GM12874 (cell line): Measurements from ENCODE around the gene NKX2-2.

Source experiments
- TF ChIP-seq, protein P1 (sequence below): IDR thresholded peaks from 2 replicates; pipeline ENCODE4 v1.5.1; 2011; ENCODE audit warnings: low read depth, mild to moderate bottlenecking, control low read depth, low read length, moderate library complexity; ENCODE audit not compliant: insufficient read depth

The NKX2-2 gene

GRCh38 chr20:21554376-21554890 lies 40.6 kb upstream of the NKX2-2 start:
- TF ChIP-seq, protein P1, sequence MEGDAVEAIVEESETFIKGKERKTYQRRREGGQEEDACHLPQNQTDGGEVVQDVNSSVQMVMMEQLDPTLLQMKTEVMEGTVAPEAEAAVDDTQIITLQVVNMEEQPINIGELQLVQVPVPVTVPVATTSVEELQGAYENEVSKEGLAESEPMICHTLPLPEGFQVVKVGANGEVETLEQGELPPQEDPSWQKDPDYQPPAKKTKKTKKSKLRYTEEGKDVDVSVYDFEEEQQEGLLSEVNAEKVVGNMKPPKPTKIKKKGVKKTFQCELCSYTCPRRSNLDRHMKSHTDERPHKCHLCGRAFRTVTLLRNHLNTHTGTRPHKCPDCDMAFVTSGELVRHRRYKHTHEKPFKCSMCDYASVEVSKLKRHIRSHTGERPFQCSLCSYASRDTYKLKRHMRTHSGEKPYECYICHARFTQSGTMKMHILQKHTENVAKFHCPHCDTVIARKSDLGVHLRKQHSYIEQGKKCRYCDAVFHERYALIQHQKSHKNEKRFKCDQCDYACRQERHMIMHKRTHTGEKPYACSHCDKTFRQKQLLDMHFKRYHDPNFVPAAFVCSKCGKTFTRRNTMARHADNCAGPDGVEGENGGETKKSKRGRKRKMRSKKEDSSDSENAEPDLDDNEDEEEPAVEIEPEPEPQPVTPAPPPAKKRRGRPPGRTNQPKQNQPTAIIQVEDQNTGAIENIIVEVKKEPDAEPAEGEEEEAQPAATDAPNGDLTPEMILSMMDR, result no peak

DNA sequence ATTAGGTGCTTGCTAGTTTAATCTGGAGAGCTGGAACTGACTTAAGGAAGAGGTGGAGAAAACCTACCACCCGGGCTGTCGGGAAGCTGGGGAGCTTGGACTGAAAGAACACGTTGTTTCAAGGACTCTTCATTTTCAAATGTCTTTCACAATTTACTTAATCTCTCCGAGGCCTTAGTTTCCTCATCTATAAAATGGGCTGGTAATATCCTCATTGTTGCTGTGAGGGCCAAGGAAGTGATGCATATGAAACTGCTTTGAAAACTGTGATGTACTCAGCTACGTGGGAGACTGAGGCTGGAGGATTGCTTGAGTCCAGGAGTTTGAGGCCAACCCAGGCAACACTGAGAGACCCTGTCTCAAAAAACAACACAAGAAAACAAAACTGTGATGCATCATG lies 36.7 kb upstream of the NKX2-2 start:
- TF ChIP-seq, protein P1, result no peak

GRCh38 chr20:21548390-21549035 lies 34.6 kb upstream of the NKX2-2 start:
- TF ChIP-seq, protein P1, result no peak

DNA sequence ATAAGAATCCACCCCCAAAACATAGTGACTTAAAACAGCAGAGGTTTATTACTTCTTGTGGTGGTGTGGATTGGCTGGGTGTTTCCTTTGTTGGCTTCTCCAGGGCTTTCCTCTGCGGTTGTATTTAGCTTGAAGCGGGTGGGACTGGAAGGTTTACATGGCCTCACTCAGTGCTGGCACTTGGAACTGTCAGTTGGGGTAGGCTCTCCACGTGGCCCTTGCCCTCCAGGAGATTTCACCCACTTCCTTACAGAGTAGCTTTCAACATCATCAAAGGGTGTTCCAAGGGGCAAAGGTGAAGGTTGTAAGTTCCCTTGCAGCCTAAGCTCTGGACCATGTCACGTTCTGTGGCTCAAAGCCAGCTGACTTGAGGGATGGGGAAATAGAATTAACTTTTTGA lies 32.5 kb upstream of the NKX2-2 start:
- TF ChIP-seq, protein P1, result no peak

DNA sequence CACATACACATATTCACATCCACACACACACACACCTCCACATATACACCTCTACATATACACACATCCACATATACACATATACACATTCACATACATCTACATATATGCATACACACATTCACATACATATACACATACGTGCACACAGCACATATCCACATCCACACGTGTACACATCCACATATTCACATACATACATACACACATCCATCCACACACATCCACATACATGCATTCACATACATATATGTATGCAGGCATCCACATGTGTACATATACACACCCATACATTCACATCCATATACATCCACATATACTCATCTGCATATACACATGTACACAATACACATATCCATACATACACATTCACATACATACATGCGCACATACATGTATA lies 25.6 kb upstream of the NKX2-2 start:
- TF ChIP-seq, protein P1, result no peak

DNA sequence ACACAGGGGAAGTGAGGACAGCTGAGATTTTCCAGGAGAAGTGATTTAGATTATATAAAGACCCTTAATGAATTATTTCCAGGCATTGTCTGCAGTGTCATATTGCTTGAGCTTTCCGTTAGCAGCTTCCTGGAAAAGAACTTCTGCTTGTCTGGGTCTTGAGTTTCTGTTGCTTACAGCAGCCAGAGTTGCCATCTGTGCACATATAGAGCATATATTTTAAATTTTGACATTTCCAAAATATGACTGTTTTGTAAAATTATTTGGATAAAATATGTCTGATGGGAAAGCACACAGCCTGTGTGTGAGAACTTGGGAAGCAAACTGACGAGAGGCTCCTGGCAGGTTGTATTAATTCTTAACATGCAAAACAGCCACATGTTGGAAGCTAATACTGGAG lies 21.0 kb upstream of the NKX2-2 start:
- TF ChIP-seq, protein P1, result no peak

- TF ChIP-seq, protein P1, result no peak
Observed at GRCh38 chr20:21534453-21534852, 20.6 kb upstream of the NKX2-2 start.

GRCh38 chr20:21529863-21530262 lies 16.0 kb upstream of the NKX2-2 start:
- TF ChIP-seq, protein P1, result peak; percentile 32; the same call in 1 of the 2 replicates
